ENCODE results near the gene PIGN. TPM values are rescaled to one million over a fixed set of nuclear protein-coding genes. Genes with fewer than 3 reads are reported as not detected.

PIGN gene
- polyA plus RNA-seq, 1 donor from 2014 or later, result 8.7 TPM

- no peaks in the 10 kb centered on the region for H4K20me1 ChIP-seq (ENCODE audit: insufficient read depth)
- H3K27me3 ChIP-seq (ENCODE audit: insufficient read depth, low read depth, low read length), result no peaks in the 10 kb centered on the region
- H3F3A ChIP-seq (ENCODE audit: insufficient read depth, low read length, poor library complexity, severe bottlenecking), result no peaks in the 10 kb centered on the region
- no peaks in the 10 kb centered on the region for H3K9me2 ChIP-seq (ENCODE audit: insufficient read depth, low read length)
- no peaks in the 10 kb centered on the region for H3K36me3 ChIP-seq (ENCODE audit: insufficient read depth, low read length)
- TF ChIP-seq CTCF (IDR thresholded peaks at IDR 0.05; ENCODE audit: poor library complexity, severe bottlenecking) (no peak), MXI1 (conservative IDR thresholded peaks at IDR 0.05; ENCODE audit: poor library complexity, severe bottlenecking) (no peak), EP300 (conservative IDR thresholded peaks at IDR 0.05; ENCODE audit: poor library complexity, severe bottlenecking) (no peak)
- no peak overlapping the region for H3K27ac ChIP-seq (ENCODE audit: low read length)
- H3K4me3 ChIP-seq (ENCODE audit: low read length), result no peak overlapping the region
- no peak overlapping the region for H3K4me2 ChIP-seq (ENCODE audit: low read length)
- H3K79me2 ChIP-seq (replicated peaks; ENCODE audit: insufficient read depth, low read length), result no peaks in the 10 kb centered on the region
- H3K9me3 ChIP-seq (ENCODE audit: low read length), result no peaks in the 10 kb centered on the region
- H2AFZ ChIP-seq (ENCODE audit: low read depth, low read length), result no peak overlapping the region
- no peak overlapping the region for H3K9ac ChIP-seq (ENCODE audit: low read length)
Measured at GRCh38 chr18:62164855-62165487, 21.9 kb downstream of the PIGN start.

- no peak overlapping the region for H3K4me3 ChIP-seq (ENCODE audit: low read length)
- no peak overlapping the region for H3K4me2 ChIP-seq (ENCODE audit: low read length)
- H3F3A ChIP-seq (ENCODE audit: insufficient read depth, low read length, poor library complexity, severe bottlenecking), result no peaks in the 10 kb centered on the region
- H3K9me3 ChIP-seq (ENCODE audit: low read length), result no peaks in the 10 kb centered on the region
- no peak overlapping the region for H3K9ac ChIP-seq (ENCODE audit: low read length)
- H2AFZ ChIP-seq (ENCODE audit: low read depth, low read length), result no peak overlapping the region
- no peaks in the 10 kb centered on the region for H3K9me2 ChIP-seq (ENCODE audit: insufficient read depth, low read length)
- no peak overlapping the region for H3K27ac ChIP-seq (ENCODE audit: low read length)
- H3K36me3 ChIP-seq (ENCODE audit: insufficient read depth, low read length), result no peaks in the 10 kb centered on the region
- H4K20me1 ChIP-seq (ENCODE audit: insufficient read depth), result no peaks in the 10 kb centered on the region
- H3K79me2 ChIP-seq (replicated peaks; ENCODE audit: insufficient read depth, low read length), result no peaks in the 10 kb centered on the region
- no peaks in the 10 kb centered on the region for H3K27me3 ChIP-seq (ENCODE audit: insufficient read depth, low read depth, low read length)
- no peak for TF ChIP-seq TAF1 (IDR thresholded peaks at IDR 0.05; ENCODE audit: low read depth)
- TF ChIP-seq POLR2AphosphoS5 (IDR thresholded peaks at IDR 0.05), result no peak
- TF ChIP-seq MXI1 (conservative IDR thresholded peaks at IDR 0.05; ENCODE audit: poor library complexity, severe bottlenecking), result no peak
- TF ChIP-seq RAD21 (conservative IDR thresholded peaks at IDR 0.05), result no peak
- no peak for TF ChIP-seq EZH2 (IDR thresholded peaks at IDR 0.05; ENCODE audit: borderline replicate concordance, insufficient read depth, low read length, poor library complexity, severe bottlenecking)
- TF ChIP-seq REST (IDR thresholded peaks at IDR 0.05; ENCODE audit: borderline replicate concordance), result no peak
- no peak for TF ChIP-seq EP300 (conservative IDR thresholded peaks at IDR 0.05; ENCODE audit: poor library complexity, severe bottlenecking)
- no peak for TF ChIP-seq CTCF (IDR thresholded peaks at IDR 0.05; ENCODE audit: poor library complexity, severe bottlenecking)
- no peak for TF ChIP-seq SMC3 (conservative IDR thresholded peaks at IDR 0.05; ENCODE audit: poor library complexity)
Measured at GRCh38 chr18:62164310-62164709, 22.5 kb downstream of the PIGN start.

Data from neural cell (in vitro differentiated cells).